Upper lobe of right lung (tissue), 1 donor: ENCODE data around the gene HOXD10. TPM values are rescaled to one million over a fixed set of nuclear protein-coding genes. Genes with fewer than 3 reads are reported as not detected.

ENCODE experiments used
- ATAC-seq: fragments of 200-7000 bp; cut with Tn5 transposase; one replicate; pipeline ENCODE4 v1.9.1; 2020; ENCODE audit warnings: mild to moderate bottlenecking, moderate library complexity
- DNase-seq: peaks from one replicate; pipeline ENCODE4 v3.0.0-alpha.2; 2020
- H3K27ac ChIP-seq: fragments of 200-600 bp; one replicate; pipeline ENCODE4 v1.8.0; 2022
- H3K27me3 ChIP-seq: fragments of 200-600 bp; one replicate; pipeline ENCODE4 v1.8.0; 2022; ENCODE audit warnings: mild to moderate bottlenecking
- H3K36me3 ChIP-seq: fragments of 200-600 bp; one replicate; pipeline ENCODE4 v1.8.0; 2022
- H3K4me1 ChIP-seq: fragments of 200-600 bp; one replicate; pipeline ENCODE4 v1.8.0; 2022
- H3K4me3 ChIP-seq: fragments of 200-600 bp; one replicate; pipeline ENCODE4 v1.8.0; 2022; ENCODE audit warnings: mild to moderate bottlenecking
- H3K9me3 ChIP-seq: fragments of 200-600 bp; one replicate; pipeline ENCODE4 v1.8.0; 2022
- intact Hi-C: fragments of 100-400 bp; cut with DNase I; formaldehyde crosslinking; loops from one replicate; pipeline ENCODE4 v1.11.0; 2022
- total RNA-seq: library from RNA; stranded (reverse); fragmentation: NEBNext Ultra II Directional; extraction: Animal tissue kit (Norgen Biotek cat#: 25700); gene quantifications from one replicate; pipeline ENCODE4 v1.2.1, GENCODE V29; 2021
- TF ChIP-seq, protein P1 (sequence below): fragments of 200-600 bp; IDR thresholded peaks from one replicate; pipeline ENCODE4 v1.8.0; 2022; ENCODE audit warnings: antibody characterized with exemption
- donor health status: DM: no; HTN: yes; CAD: no; lungs with severe emphysema.

Gene HOXD10
- total RNA-seq, 1 donor from 2014 or later, result 0.55 TPM

DNA sequence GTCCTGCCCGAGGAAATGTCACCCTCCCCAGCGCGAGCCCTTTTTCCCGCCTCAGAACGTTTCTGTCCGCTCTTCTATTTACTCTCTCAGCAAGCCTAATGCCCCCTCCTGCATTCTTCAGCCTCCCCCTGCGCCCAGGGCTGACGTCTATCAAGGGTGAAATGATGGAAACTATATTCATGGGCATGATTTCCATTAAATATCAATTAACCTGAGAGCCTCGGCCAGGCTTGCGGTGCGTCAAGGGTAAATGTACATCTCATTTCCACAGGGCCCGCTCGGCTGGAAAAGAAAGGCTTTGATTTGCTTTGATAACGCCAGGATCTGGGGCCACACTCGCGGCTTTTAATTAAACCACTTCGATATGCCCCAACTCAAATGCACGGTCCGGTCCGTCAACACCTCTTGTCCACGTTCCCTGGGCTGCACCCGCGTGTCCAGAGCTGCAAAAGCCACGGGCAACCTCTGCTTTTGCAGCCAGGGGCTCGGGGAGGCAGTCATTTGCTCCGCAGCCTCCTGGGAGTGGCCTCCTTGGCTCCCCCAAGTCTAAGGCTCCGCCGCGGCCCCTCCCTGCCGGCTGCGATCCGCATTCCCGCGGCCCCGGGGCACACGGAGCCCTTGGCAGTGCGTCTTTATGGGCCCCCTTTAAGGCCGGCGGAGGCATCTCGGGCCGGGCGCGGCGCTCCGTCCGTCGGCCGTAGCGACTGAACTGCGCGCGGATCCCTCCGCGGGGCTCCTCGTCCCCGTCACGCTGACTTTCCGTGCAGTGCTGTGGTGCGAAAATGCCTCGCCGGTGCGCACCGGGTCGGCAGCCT lies 12.6 kb downstream of the HOXD10 start, which contains the start of gene HOXD8:
Gene HOXD8 (plus strand): TSS at position 724 of the 815 bp plus-strand sequence. CDS start 662 bp downstream, outside the sequence.
- ATAC-seq (peak; percentile 36), DNase-seq (peak; percentile 57)
- no peaks in the 10 kb centered on the region for H3K9me3 ChIP-seq
- H3K4me1 ChIP-seq, result peaks cover 4% of the 10 kb centered on the region
- H3K27me3 ChIP-seq, result peaks cover 96% of the 10 kb centered on the region
- H3K36me3 ChIP-seq, result no peaks in the 10 kb centered on the region
- no peak within 1 kb of the TSS for H3K27ac ChIP-seq
- intact Hi-C loops, result loop anchor here (5.0 kb wide), 1 partner anchor 508 kb away; no protein-coding TSS in a partner anchor
- TF ChIP-seq, protein P1, sequence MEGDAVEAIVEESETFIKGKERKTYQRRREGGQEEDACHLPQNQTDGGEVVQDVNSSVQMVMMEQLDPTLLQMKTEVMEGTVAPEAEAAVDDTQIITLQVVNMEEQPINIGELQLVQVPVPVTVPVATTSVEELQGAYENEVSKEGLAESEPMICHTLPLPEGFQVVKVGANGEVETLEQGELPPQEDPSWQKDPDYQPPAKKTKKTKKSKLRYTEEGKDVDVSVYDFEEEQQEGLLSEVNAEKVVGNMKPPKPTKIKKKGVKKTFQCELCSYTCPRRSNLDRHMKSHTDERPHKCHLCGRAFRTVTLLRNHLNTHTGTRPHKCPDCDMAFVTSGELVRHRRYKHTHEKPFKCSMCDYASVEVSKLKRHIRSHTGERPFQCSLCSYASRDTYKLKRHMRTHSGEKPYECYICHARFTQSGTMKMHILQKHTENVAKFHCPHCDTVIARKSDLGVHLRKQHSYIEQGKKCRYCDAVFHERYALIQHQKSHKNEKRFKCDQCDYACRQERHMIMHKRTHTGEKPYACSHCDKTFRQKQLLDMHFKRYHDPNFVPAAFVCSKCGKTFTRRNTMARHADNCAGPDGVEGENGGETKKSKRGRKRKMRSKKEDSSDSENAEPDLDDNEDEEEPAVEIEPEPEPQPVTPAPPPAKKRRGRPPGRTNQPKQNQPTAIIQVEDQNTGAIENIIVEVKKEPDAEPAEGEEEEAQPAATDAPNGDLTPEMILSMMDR, result no peak
- H3K4me3 ChIP-seq, result peak within 1 kb of the TSS; percentile 26

- no peaks in the 10 kb centered on the region for H3K9me3 ChIP-seq
- peak overlapping the region; percentile 10 for H3K4me3 ChIP-seq
- ATAC-seq (no peak), DNase-seq (no peak)
- peaks cover 4% of the 10 kb centered on the region for H3K4me1 ChIP-seq
- TF ChIP-seq, protein P1, result no peak
- H3K36me3 ChIP-seq, result no peaks in the 10 kb centered on the region
- no peak overlapping the region for H3K27ac ChIP-seq
- peaks cover 96% of the 10 kb centered on the region for H3K27me3 ChIP-seq
- intact Hi-C loops, result loop anchor here (5.0 to 10.0 kb wide), 3 partner anchors 325 to 508 kb away; no protein-coding TSS in a partner anchor
Observed at GRCh38 chr2:176129813-176130146, 13.2 kb downstream of the HOXD10 start.

- ATAC-seq, result peak; percentile 24
- Histone ChIP-seq H3K36me3 (no peaks in the 10 kb centered on the region), H3K9me3 (no peaks in the 10 kb centered on the region), H3K27ac (no peak overlapping the region), H3K4me1 (peaks cover 4% of the 10 kb centered on the region), H3K4me3 (peak overlapping the region; percentile 26), H3K27me3 (peaks cover 96% of the 10 kb centered on the region)
- TF ChIP-seq, protein P1, result no peak
- DNase-seq, result peak; percentile 60
- intact Hi-C loops, result loop anchor here (10.0 kb wide), 2 partner anchors 324 to 424 kb away; no protein-coding TSS in a partner anchor
Observed at GRCh38 chr2:176130147-176130956, 13.8 kb downstream of the HOXD10 start.

GRCh38 chr2:176130957-176131847 lies 14.6 kb downstream of the HOXD10 start:
- H3K36me3 ChIP-seq, result no peaks in the 10 kb centered on the region
- TF ChIP-seq, protein P1, result no peak
- ATAC-seq (no peak), DNase-seq (no peak)
- peak overlapping the region; percentile 26 for H3K4me3 ChIP-seq
- no peak overlapping the region for H3K27ac ChIP-seq
- H3K9me3 ChIP-seq, result no peaks in the 10 kb centered on the region
- H3K27me3 ChIP-seq, result peaks cover 94% of the 10 kb centered on the region
- intact Hi-C loops, result loop anchor here (10.0 kb wide), 2 partner anchors 324 to 424 kb away; no protein-coding TSS in a partner anchor
- peaks cover 5% of the 10 kb centered on the region for H3K4me1 ChIP-seq

GRCh38 chr2:176131848-176132158 lies 15.2 kb downstream of the HOXD10 start:
- TF ChIP-seq, protein P1, result no peak
- H3K36me3 ChIP-seq, result no peaks in the 10 kb centered on the region
- intact Hi-C loops, result loop anchor here (10.0 kb wide), 2 partner anchors 323 to 423 kb away; no protein-coding TSS in a partner anchor
- DNase-seq (no peak), ATAC-seq (no peak)
- H3K9me3 ChIP-seq, result no peaks in the 10 kb centered on the region
- H3K27ac ChIP-seq, result no peak overlapping the region
- H3K4me3 ChIP-seq, result no peak overlapping the region
- H3K27me3 ChIP-seq, result peaks cover 94% of the 10 kb centered on the region
- peaks cover 11% of the 10 kb centered on the region for H3K4me1 ChIP-seq
